ENCODE measurements around the gene OAS3.
"Not testable (repeated sequence)": the region's sequence is repeated elsewhere in the genome, so short reads cannot be mapped to it uniquely, and the experiment has no call there.

The OAS3 gene, protein sequence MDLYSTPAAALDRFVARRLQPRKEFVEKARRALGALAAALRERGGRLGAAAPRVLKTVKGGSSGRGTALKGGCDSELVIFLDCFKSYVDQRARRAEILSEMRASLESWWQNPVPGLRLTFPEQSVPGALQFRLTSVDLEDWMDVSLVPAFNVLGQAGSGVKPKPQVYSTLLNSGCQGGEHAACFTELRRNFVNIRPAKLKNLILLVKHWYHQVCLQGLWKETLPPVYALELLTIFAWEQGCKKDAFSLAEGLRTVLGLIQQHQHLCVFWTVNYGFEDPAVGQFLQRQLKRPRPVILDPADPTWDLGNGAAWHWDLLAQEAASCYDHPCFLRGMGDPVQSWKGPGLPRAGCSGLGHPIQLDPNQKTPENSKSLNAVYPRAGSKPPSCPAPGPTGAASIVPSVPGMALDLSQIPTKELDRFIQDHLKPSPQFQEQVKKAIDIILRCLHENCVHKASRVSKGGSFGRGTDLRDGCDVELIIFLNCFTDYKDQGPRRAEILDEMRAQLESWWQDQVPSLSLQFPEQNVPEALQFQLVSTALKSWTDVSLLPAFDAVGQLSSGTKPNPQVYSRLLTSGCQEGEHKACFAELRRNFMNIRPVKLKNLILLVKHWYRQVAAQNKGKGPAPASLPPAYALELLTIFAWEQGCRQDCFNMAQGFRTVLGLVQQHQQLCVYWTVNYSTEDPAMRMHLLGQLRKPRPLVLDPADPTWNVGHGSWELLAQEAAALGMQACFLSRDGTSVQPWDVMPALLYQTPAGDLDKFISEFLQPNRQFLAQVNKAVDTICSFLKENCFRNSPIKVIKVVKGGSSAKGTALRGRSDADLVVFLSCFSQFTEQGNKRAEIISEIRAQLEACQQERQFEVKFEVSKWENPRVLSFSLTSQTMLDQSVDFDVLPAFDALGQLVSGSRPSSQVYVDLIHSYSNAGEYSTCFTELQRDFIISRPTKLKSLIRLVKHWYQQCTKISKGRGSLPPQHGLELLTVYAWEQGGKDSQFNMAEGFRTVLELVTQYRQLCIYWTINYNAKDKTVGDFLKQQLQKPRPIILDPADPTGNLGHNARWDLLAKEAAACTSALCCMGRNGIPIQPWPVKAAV

DNA sequence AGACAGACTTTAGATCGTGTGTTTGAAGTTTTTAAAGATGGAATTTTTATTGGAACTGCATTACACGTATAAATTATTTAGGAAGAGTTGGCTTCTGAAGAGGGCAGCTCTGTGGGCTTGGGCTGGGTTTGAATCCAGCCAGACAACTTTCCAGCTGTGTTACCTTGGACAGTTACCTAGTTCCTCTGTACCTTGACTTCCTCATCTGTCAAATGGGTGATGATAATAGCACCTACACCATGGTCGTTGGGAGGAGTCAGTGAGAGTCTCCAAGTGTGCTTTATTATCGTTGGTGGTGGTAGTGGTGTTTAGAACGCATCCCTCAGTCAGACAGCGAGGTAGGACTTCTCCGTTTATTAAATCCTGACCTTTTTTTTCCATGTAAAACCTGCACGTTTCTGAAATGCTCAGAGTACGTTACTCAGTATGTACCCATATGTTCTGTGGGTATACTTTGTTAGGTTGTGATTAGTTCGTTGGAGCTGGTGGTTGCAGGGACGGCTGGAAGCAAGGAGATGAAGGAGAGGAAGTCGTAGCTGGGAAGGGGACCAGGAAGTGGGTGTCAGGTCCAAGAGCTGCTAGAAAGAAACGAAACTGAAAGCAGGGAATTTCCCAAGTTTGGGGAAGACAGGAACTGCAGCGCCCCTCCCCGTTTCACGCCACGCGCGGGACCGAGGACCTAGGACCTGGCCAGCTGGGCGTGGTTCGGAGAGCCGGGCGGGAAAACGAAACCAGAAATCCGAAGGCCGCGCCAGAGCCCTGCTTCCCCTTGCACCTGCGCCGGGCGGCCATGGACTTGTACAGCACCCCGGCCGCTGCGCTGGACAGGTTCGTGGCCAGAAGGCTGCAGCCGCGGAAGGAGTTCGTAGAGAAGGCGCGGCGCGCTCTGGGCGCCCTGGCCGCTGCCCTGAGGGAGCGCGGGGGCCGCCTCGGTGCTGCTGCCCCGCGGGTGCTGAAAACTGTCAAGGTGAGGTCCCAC, at the start of gene OAS3:
Gene OAS3, plus strand, starts transcription at position 734 of the 979 bp plus-strand sequence. Its CDS starts 57 bp downstream, at position 791.
- DNase-seq, result peak; percentile 79

DNA sequence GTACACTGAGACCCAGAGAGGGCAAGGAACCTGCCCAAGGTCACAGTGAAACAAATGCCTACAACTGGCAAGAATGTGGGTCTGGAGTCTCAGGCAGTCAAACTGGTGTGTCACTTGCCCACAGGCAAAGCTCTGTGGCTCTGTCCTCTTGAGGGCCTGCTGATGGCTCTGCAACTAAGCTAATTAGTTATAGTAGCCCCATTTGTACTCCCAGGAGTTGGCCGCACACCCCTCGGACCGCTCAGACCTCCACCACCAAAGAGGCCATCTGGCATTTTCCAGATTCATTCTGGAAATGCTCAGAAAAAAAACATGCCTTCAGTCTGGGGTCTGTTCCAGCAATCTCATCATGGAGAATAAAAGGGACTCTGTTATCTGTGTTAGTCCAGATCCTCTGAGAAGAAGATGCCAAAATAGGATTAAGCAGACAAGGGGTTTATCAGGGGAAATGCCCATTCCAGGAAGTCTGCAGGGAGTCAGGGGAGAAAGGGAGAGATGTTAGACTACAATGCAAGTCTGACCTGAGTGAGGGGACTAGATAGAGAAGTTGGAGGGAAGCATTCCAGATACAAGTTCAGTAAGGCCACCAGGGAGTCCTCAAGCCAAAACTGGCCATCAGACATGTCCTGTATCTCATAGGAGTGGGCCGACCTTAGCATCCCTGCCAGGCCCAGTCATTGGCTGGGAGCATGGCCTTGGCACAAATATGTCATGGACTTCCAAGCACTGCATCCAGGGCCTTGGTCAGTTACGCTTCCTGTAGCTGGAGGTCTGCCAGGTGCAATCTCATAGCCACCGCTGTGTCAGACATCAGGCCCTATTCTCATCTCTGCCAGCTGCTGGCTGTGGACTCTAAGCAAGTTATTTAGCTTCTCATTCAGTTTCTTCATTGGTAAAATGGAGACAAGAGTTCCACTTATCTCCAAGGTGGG, 46.9 kb upstream of the OAS3 start:
- DNase-seq, result peak; percentile 11

DNA sequence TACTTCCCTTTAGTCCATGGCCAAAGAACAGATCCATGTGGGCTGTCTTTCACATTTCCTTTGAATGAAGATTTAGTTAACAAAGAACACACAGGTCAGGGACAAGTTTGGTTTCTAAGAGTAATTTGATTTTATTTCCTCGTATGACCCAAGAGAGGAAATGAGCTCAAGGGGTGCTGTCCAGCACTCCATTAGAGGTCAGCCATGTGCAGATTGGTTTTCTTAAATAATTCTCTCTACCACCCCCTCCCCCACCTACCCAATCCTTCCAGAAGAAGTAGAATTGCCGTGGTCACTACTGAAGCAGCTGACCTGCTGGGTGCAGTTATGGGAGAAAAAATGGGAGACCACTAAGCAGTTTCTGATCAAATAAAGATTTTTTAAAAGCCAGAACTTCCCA, 45.4 kb upstream of the OAS3 start:
- no peak for DNase-seq

DNA sequence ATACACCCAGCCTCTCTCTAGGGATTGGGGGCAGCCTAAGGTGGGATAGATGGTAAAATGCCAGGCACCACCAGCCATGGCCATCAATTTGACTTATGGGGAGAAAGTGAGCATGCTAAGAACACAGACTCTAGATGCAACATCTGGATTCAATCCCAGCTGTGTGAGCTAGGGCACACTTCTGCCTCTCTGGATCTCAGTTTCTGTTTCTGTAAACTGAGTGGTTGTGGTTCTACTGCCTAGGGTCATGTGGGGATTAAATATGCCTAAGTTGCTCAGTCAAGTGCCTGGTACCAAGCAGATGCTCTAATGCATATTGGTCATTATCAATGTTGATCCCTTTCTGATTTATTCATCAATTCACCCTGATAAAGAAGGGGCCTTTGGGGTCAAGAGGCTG, 44.1 kb upstream of the OAS3 start:
- no peak for DNase-seq

DNA sequence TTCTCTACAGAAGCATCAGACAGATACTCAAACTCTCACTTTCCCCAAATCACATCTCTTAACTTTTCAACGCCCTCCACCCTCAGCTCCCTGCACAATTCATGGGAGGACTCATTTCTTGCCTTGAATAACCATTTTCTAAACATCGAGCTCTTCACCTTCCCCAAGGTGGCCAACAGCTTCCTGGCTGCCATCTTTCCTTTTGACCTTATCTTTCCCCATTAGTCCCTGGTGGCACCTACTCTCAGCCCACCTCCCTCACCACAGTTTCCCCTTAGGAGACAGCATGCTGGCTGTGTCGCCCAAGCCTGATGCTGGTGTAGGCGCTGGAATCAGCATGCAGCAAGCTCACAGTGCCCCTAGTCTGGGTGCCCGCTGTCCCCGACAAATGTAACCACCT, 39.9 kb upstream of the OAS3 start:
- no peak for DNase-seq

DNA sequence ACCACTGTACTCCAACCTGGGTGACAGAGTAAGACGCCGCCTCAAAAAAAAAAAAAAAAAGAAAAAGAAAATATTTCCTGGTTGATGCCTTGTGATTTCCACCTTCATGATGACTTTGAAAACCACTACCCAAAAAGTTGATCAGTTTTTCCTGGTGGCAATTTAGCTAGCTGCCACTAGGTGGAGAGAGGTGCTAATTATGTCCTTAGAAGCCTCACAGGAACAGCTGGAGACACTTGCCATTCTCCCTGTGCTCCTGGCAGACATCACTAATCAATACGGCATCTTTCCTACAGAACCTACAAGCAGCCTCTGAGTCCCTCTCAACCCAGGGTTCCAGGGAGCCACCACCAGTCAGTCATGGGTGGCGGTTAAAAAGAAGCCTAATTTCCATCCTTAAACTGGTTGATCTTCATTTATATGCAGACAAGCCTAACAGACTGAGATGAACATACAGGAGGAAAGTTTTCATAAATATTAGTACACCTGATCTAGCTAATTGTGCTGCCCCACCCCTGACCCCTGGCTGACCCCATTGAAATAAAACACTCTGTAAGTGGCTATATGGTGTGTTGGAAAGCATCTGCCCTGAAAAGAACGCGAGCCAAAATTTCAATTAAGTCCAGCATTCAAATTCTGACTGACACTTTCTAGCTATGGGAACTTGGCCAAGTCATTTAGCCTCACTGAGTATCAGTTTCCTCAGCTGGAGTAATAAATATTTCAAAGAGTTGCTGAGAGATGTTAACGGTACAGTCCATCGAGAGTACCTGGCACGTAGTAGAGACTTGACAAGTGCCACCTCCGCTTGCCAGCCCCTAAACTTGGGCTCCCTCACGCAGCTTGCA, 37.8 kb upstream of the OAS3 start:
- peak; percentile 86 for DNase-seq

DNA sequence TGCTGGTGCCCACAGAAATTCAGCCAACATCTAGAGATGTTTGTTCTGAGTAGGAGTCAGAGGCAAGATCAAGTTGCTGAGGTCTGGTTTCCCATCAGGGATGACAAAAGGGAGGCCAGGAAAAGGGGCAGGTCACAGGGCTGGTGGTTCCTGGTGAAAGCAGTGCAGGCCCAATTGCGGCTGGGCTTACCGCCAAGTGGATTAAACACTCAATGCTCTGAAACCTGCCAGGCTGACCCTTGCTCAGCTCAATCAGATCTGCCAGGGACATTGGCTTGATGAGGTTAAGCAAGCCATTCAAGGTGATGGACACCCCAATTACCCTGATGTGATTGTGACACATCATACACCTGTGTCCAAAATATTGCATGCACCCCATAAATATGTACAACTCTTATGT, 37.0 kb upstream of the OAS3 start:
- DNase-seq, result peak; percentile 71

DNA sequence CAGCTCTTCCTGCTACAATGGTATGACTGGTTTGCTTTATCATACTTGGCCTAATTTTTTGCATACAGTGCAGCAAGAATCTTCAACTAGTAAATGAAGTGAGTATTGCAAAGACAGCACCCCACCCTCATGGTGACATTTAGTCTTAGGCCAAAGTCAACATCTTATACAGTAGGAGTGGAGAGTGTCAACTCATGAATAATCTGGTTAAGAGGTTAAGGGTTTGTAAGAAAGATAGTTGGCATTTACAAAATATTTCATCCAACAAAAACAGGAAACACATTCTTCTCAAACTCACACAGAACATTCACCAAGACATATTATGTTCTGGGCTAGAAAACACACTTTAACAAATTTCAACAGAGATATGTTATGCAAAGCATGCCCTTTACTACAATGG, 33.7 kb upstream of the OAS3 start:
- DNase-seq, result no peak

DNA sequence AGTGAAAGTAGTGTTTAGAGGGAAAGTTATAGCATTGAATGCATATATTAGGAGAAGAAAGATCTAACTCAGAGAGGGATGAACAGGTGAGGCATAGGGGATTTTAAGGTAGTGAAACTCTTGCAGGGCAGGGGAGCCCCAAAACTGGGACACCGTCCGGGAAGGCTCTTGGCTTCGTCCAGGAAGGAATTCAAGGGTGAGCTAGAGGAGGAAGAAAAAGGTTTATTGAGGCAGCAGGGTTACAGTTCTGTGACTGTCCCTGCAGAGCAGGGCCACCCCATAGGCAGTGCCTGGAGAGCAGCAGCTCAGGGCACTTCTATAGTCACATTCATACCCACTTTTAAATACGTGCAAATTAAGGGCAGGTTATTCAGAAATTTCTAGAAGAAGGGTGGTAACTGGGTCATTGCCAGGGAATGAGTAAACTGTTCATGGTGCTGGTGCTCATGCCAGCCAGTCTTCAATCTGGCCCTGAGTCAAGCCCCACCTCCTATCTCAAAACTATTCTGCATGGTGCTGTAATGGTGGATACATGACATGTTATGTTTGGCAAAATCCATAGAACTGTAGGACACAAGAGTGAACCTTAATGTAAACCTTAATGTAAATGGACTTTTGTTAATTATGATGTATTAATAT, 32.7 kb upstream of the OAS3 start:
- DNase-seq, result peak; percentile 31

DNA sequence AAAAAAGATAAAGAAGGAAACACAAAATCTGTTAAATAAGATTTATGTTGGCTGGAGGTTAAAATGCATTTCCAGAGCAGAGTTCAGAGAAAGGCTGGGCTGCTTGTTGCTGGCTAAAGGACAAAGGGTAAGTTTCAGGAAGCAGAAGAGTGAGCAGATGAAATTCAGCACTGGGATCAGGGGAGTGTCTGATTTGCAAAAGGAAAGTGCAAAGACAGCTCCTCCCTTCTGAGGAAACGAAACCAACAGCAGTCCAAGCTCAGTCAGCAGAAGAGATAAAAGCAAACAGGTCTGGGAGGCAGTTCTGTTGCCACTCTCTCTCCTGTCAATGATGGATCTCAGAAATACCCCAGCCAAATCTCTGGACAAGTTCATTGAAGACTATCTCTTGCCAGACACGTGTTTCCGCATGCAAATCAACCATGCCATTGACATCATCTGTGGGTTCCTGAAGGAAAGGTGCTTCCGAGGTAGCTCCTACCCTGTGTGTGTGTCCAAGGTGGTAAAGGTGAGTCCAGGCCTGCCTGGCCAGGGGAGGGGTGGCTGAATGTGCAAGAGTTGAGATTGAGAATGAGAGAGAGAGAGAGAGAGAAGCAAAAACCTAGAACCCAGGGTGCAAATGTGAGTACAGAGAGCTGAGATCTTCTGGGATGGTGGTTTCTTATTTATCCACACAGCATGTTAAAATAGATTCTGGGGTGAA, 31.4 kb upstream of the OAS3 start, which contains the start of gene OAS1:
Gene OAS1, plus strand, starts transcription at position 251 of the 703 bp plus-strand sequence. Its CDS starts 78 bp downstream, at position 329.
- peak; percentile 77 for DNase-seq

DNA sequence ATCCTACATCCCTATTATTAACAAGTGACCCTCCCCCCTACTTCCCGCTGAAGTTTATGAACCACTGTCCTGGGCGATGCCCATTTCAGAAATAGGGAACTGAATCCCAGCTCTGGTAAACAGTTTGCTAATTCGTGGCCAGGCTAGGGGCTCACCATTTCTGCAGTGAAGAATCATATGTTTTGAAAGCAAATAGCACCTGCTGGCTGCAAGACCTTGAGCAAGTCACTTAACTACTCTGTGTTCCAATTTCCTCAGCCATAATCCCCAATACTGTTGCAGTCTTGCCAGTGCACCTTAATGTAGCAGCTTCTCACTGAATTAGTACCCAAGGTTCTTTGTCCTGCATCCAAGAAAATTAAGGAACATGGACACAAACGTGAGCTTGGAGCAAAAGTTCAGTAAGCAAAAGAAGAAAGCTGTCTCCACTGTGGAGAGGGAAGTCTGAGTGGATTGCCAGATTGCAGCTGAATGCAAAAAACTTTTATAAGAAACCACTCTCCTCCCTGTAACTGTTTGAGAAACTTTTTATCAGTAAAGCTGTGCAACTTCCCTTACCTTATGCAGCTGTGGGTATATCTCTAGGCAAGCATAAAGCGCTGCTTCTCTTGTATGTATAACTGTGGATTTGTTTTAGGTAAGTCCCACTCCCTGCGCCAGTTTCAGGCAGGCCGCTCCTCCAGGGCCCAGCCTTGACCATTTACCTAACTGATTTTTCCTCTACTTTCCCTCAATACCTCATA, 30.7 kb upstream of the OAS3 start:
- no peak for DNase-seq

DNA sequence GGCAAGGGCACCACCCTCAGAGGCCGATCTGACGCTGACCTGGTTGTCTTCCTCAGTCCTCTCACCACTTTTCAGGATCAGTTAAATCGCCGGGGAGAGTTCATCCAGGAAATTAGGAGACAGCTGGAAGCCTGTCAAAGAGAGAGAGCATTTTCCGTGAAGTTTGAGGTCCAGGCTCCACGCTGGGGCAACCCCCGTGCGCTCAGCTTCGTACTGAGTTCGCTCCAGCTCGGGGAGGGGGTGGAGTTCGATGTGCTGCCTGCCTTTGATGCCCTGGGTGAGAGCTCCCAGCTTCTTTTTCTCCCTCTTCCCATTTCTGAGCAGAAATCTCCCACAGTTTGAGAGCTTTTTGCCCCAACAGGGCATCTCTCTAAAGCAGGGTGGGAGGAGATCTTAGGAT, 29.7 kb upstream of the OAS3 start:
- no peak for DNase-seq

DNA sequence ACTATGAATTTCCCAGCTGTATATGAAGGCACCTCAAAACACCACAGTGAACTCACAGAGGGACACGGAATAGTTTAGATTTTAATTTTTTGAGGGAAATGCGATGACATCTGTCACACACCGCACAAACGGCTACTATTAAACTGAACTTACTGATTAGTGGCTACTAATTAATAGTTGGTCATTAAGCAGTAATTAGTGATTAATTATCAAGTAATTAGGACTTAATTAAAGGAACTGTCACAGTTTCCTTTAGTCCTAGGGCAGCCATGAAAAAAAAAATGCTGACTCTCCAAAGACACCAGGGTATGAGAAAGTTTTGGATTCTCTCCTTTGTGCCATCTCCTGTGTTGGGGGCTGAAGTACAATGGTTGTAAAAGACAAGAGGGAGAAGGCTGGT, 28.6 kb upstream of the OAS3 start:
- DNase-seq, result no peak

DNA sequence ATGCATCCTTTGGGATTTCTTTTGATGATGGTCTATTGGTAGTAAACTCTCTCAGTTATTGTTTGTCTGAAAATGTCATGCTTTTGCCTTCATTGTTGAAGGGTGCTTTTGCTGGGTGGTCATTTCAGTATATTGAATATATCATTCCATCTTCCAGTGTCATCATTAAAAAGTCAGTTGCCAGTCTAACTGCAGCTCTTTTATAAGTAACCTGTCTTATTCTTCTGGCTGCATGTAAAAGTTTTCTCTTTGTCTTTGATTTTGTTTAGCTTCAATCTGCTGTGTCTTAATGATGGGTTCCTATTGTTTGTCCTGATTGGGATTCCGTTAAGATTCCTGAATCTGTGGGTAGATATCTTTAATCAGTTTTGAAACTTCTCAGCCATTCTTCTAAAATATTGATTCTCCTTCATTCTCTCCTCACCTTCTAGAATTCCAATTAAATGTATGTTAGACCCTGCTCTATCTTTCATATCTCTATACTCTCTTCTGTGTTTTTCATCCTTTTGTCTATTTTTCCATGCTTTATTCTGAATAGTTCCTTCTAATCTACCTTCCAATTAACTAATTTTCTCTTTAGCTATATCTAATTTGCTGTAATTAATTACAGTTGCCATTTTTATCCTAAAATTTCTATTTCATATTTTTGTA, 25.1 kb upstream of the OAS3 start:
- DNase-seq, result no peak

DNA sequence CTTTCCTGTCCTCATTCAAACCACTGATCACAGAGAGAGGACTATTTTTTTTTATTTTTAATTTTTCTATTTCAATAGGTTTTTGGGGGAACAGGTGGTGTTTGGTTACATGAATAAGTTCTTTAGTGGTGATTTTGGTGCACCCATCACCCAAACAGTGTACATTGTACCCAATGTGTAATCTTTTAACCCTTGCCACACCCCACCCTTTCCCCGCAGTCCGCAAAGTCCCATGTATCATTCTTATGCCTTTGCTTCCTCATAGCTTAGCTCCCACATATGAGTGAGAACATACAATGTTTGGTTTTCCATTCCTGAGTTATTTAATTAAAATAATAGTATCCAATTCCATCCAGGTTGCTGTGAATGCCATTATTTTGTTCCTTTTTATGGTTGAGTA, 24.4 kb upstream of the OAS3 start:
- DNase-seq, result not testable (repeated sequence)

DNA sequence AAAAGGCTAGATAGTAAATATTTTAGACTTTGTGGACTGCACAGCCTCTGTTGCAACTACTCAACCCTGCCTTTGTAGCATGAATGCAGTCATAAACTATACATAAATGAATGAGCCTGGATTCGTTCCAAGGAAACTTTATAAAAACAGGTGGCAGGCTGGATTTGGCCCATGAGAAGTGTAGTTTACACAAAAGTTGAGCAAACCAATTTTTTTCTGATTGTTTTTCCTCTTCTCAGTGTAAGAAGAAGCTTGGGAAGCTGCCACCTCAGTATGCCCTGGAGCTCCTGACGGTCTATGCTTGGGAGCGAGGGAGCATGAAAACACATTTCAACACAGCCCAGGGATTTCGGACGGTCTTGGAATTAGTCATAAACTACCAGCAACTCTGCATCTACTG, 22.0 kb upstream of the OAS3 start:
- DNase-seq, result no peak

DNA sequence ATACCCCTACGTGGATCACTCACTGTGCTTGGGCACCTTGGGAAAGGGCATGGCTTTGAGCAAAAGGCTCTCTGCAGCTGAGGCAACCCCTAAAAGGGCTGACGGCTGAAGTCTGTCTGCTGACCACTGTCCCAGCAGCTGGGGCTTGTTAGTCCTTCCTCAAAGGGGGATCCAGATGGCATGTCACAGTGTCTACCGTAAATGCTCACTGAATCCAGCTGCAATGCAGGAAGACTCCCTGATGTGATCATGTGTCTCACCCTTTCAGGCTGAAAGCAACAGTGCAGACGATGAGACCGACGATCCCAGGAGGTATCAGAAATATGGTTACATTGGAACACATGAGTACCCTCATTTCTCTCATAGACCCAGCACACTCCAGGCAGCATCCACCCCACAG, 19.2 kb upstream of the OAS3 start:
- DNase-seq, result no peak

DNA sequence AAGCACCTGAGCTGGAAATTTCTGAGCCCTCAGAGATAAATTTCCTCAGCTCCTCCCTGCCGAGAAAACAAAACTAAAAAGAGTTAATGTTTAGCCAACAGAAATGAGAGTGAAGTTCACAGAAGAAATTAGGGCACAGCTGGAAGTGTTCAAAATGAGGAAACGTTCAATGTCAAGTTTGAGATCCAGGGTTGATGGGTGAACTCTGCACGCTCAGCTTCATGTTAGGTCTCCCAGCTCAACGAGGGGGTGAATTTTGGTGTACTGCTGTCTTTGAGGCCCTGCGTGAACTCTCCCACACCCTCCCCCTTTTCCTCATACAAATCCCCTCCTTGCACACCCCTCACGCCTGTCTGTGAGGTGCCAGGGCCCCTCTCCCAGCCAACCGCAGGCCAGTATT, 13.3 kb upstream of the OAS3 start:
- no peak for DNase-seq
